ENCODE measurements around the gene SOBP.

SOBP gene

GRCh38 chr6:107630348-107630977 is 140.5 kb downstream of the SOBP start:
- no peak overlapping the region for H3K27ac ChIP-seq (ENCODE audit: low read length)
- H3K4me1 ChIP-seq (ENCODE audit: insufficient read depth, low read length), result no peaks in the 10 kb centered on the region
- H4K20me1 ChIP-seq (ENCODE audit: insufficient read depth, low read length), result no peaks in the 10 kb centered on the region
- ATAC-seq (ENCODE audit: insufficient read depth, low read depth) (no peak), DNase-seq (no peak)
- TF ChIP-seq EZH2 (IDR thresholded peaks at IDR 0.05; ENCODE audit: borderline replicate concordance, low read depth, low read length, severe bottlenecking) (no peak), CTCF (IDR thresholded peaks at IDR 0.05; ENCODE audit: borderline replicate concordance, extremely low read depth, low read length, poor library complexity, severe bottlenecking) (no peak)
- H3K4me2 ChIP-seq (ENCODE audit: insufficient read depth, low read length), result no peak overlapping the region
- no peak overlapping the region for H3K4me3 ChIP-seq (ENCODE audit: low read depth in 1 of 2, low read length in 2 of 2)
- H3K9ac ChIP-seq (ENCODE audit: low read depth, low read length), result no peak overlapping the region
- H3K9me3 ChIP-seq (ENCODE audit: insufficient read depth, low read length, severe bottlenecking), result no peaks in the 10 kb centered on the region
- H2AFZ ChIP-seq (ENCODE audit: low read depth, low read length), result no peak overlapping the region
- H3K36me3 ChIP-seq (ENCODE audit: insufficient read depth, low read length), result peaks cover 12% of the 10 kb centered on the region
- H3K27me3 ChIP-seq (ENCODE audit: insufficient read depth, low read length, poor library complexity), result no peaks in the 10 kb centered on the region
- H3K79me2 ChIP-seq (ENCODE audit: insufficient read depth, low read length), result no peaks in the 10 kb centered on the region

GRCh38 chr6:107632381-107633136 is 142.6 kb downstream of the SOBP start:
- H3K4me3 ChIP-seq (ENCODE audit: low read depth in 1 of 2, low read length in 2 of 2), result no peak overlapping the region
- ATAC-seq (ENCODE audit: insufficient read depth, low read depth), result no peak
- H3K4me2 ChIP-seq (ENCODE audit: insufficient read depth, low read length), result no peak overlapping the region
- no peaks in the 10 kb centered on the region for H3K9me3 ChIP-seq (ENCODE audit: insufficient read depth, low read length, severe bottlenecking)
- H3K4me1 ChIP-seq (ENCODE audit: insufficient read depth, low read length), result no peaks in the 10 kb centered on the region
- no peaks in the 10 kb centered on the region for H3K27me3 ChIP-seq (ENCODE audit: insufficient read depth, low read length, poor library complexity)
- no peak for DNase-seq
- H3K9ac ChIP-seq (ENCODE audit: low read depth, low read length), result no peak overlapping the region
- no peak overlapping the region for H2AFZ ChIP-seq (ENCODE audit: low read depth, low read length)
- H3K36me3 ChIP-seq (ENCODE audit: insufficient read depth, low read length), result peaks cover 23% of the 10 kb centered on the region
- no peak for TF ChIP-seq EZH2 (IDR thresholded peaks at IDR 0.05; ENCODE audit: borderline replicate concordance, low read depth, low read length, severe bottlenecking)
- no peaks in the 10 kb centered on the region for H3K79me2 ChIP-seq (ENCODE audit: insufficient read depth, low read length)
- H4K20me1 ChIP-seq (ENCODE audit: insufficient read depth, low read length), result no peaks in the 10 kb centered on the region
- H3K27ac ChIP-seq (ENCODE audit: low read length), result no peak overlapping the region

GRCh38 chr6:107633680-107634323 is 143.9 kb downstream of the SOBP start:
- no peak for ATAC-seq (ENCODE audit: insufficient read depth, low read depth)
- no peak overlapping the region for H2AFZ ChIP-seq (ENCODE audit: low read depth, low read length)
- no peaks in the 10 kb centered on the region for H3K4me1 ChIP-seq (ENCODE audit: insufficient read depth, low read length)
- H3K9me3 ChIP-seq (ENCODE audit: insufficient read depth, low read length, severe bottlenecking), result no peaks in the 10 kb centered on the region
- no peak overlapping the region for H3K4me3 ChIP-seq (ENCODE audit: low read depth in 1 of 2, low read length in 2 of 2)
- no peak for DNase-seq
- H3K4me2 ChIP-seq (ENCODE audit: insufficient read depth, low read length), result no peak overlapping the region
- H3K36me3 ChIP-seq (ENCODE audit: insufficient read depth, low read length), result peaks cover 25% of the 10 kb centered on the region
- no peak overlapping the region for H3K9ac ChIP-seq (ENCODE audit: low read depth, low read length)
- no peaks in the 10 kb centered on the region for H4K20me1 ChIP-seq (ENCODE audit: insufficient read depth, low read length)
- TF ChIP-seq EZH2 (IDR thresholded peaks at IDR 0.05; ENCODE audit: borderline replicate concordance, low read depth, low read length, severe bottlenecking), result no peak
- no peak for TF ChIP-seq CTCF (IDR thresholded peaks at IDR 0.05; ENCODE audit: borderline replicate concordance, extremely low read depth, low read length, poor library complexity, severe bottlenecking)
- no peaks in the 10 kb centered on the region for H3K79me2 ChIP-seq (ENCODE audit: insufficient read depth, low read length)
- H3K27ac ChIP-seq (ENCODE audit: low read length), result no peak overlapping the region
- H3K27me3 ChIP-seq (ENCODE audit: insufficient read depth, low read length, poor library complexity), result no peaks in the 10 kb centered on the region
